IMR-90 (cell line): ENCODE measurements around the gene GAL3ST3.

Experiments used
- CEBPB ChIP-seq: IDR thresholded peaks from 2 replicates; pipeline ENCODE4 v1.6.1; 2012; ENCODE audit warnings: low read depth, low read length, improper control_type of control experiment
- CTCF ChIP-seq: conservative IDR thresholded peaks from 2 replicates; pipeline ENCODE4 v1.5.1; 2012; ENCODE audit warnings: mild to moderate bottlenecking, low read depth, low read length, improper control_type of control experiment
- FOS ChIP-seq: fragments of 150-350 bp; IDR thresholded peaks from 2 replicates; pipeline ENCODE4 v1.6.1; 2016; ENCODE audit warnings: low read depth, low read length
- MAFK ChIP-seq: IDR thresholded peaks from 2 replicates; pipeline ENCODE4 v1.6.1; 2012; ENCODE audit warnings: low read depth, low read length, improper control_type of control experiment
- MAZ ChIP-seq: IDR thresholded peaks from 2 replicates; pipeline ENCODE4 v1.6.1; 2012; ENCODE audit warnings: low read depth, mild to moderate bottlenecking, low read length, improper control_type of control experiment, moderate library complexity, borderline replicate concordance
- MXI1 ChIP-seq: IDR thresholded peaks from 2 replicates; pipeline ENCODE4 v1.6.1; 2012; ENCODE audit warnings: low read depth, mild to moderate bottlenecking, low read length, moderate library complexity, borderline replicate concordance
- NFE2L2 ChIP-seq: fragments of 150-350 bp; IDR thresholded peaks from 2 replicates; pipeline ENCODE4 v1.6.1; 2016; ENCODE audit warnings: low read depth, mild to moderate bottlenecking, low read length
- POLR2A ChIP-seq: IDR thresholded peaks from 2 replicates; pipeline ENCODE4 v1.6.1; 2012; ENCODE audit warnings: mild to moderate bottlenecking, low read depth, low read length
- RAD21 ChIP-seq: IDR thresholded peaks from 2 replicates; pipeline ENCODE4 v1.6.1; 2012; ENCODE audit warnings: low read length, improper control_type of control experiment
- RCOR1 ChIP-seq: IDR thresholded peaks from 2 replicates; pipeline ENCODE4 v1.6.1; 2012; ENCODE audit warnings: mild to moderate bottlenecking, low read length, improper control_type of control experiment; ENCODE audit not compliant: insufficient replicate concordance
- RFX5 ChIP-seq: IDR thresholded peaks from 2 replicates; pipeline ENCODE4 v1.8.0; 2012; ENCODE audit warnings: low read depth, mild to moderate bottlenecking, low read length, moderate library complexity
- SMC3 ChIP-seq: fragments of 150-350 bp; IDR thresholded peaks from 2 replicates; pipeline ENCODE4 v1.6.1; 2016; ENCODE audit warnings: low read depth, mild to moderate bottlenecking, antibody characterized with exemption, low read length, moderate library complexity
- TF ChIP-seq, protein P1 (sequence below): fragments of 150-350 bp; IDR thresholded peaks from 2 replicates; pipeline ENCODE4 v1.6.1; 2017; ENCODE audit warnings: mild to moderate bottlenecking, antibody characterized with exemption, low read length, low read depth

DNA sequence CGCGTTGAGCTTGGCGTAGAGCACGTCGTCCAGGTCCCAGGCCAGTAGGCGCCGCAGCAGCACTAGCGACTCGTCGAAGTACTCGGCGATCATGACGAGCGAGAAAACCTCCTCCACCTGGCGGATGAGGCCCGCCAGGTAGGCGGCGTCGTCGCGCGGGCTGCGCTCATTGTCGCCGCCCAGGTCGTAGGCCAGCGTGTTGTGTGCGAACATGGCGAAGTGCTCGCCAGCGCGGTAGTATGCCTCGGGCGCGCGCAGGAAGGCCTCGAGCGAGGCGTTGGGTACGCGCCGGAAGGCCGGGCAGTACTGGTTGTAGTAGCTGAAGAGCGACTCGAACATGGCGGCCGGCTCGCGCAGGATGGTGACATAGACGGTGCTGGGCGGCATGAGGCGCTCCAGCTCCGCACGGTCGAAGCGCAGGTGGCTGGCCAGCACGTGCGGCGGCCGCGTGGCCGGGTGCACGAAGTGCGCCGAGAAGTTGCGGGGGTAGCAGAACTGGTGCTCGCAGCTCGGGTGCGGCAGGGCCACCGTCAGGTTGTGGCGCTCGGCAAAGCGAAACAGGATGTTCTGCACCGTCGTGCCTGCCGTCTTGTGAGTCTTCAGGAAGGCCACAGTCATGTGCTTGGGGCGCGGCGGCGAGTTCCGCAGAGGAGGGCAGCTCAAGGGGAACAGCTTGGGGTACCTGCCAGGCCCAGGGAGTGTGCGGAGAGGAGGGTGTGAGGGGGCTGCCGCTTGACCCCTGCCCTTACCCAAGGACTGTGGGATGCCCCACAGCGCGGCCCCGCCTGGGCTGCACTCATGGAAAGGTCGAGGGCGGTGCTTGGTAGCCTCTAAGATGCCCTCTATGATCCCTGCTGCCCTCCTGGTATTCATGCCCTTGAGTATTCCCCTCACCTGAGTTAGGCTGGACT lies 5.7 kb downstream of the GAL3ST3 start:
- TF ChIP-seq CTCF = no peak
- TF ChIP-seq, protein P1, sequence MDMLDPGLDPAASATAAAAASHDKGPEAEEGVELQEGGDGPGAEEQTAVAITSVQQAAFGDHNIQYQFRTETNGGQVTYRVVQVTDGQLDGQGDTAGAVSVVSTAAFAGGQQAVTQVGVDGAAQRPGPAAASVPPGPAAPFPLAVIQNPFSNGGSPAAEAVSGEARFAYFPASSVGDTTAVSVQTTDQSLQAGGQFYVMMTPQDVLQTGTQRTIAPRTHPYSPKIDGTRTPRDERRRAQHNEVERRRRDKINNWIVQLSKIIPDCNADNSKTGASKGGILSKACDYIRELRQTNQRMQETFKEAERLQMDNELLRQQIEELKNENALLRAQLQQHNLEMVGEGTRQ = no peak
- TF ChIP-seq FOS = no peak
- TF ChIP-seq RCOR1 = no peak
- no peak for TF ChIP-seq MXI1
- no peak for TF ChIP-seq POLR2A
- no peak for TF ChIP-seq CEBPB
- TF ChIP-seq SMC3 = no peak
- no peak for TF ChIP-seq MAZ
- no peak for TF ChIP-seq MAFK
- no peak for TF ChIP-seq RFX5
- TF ChIP-seq NFE2L2 = no peak
- TF ChIP-seq RAD21 = no peak
